Keratinocyte (primary cell): ENCODE results near the gene BNIP2. TPM values are rescaled to one million over a fixed set of nuclear protein-coding genes. Genes with fewer than 3 reads are reported as not detected.

Experiments
- DNase-seq: peaks from one replicate; pipeline ENCODE4 v3.0.0-alpha.2; 2011; ENCODE audit warnings: low read depth, missing footprints, low spot score
- FAIRE-seq: peaks from 2 replicates; lab custom pipeline; 2011; peaks lifted over from hg19 to GRCh38; lab: Jason Lieb, UNC
- H2AFZ ChIP-seq: 2 replicates; pipeline ENCODE4 v1.6.0; 2012; ENCODE audit warnings: low read length, control low read depth, inconsistent platforms; ENCODE audit not compliant: control insufficient read depth
- H3K27ac ChIP-seq: 2 replicates; pipeline ENCODE4 v1.5.1; 2011; ENCODE audit warnings: low read length; ENCODE audit not compliant: control insufficient read depth, insufficient read depth
- H3K27me3 ChIP-seq: 3 replicates; pipeline ENCODE4 v1.6.0; 2011; ENCODE audit warnings: low read length; ENCODE audit not compliant: control insufficient read depth, insufficient read depth; ENCODE audit errors: extremely low read depth
- H3K36me3 ChIP-seq, 2 experiments: 2 replicates in 1 of 2; 3 replicates in 1 of 2; pipeline ENCODE4 v1.5.1; 2011; ENCODE audit warnings: low read length in 2 of 2, mild to moderate bottlenecking in 1 of 2; ENCODE audit not compliant: control insufficient read depth in 2 of 2, insufficient read depth in 2 of 2; ENCODE audit errors: extremely low read depth in 1 of 2
- H3K4me1 ChIP-seq: 3 replicates; pipeline ENCODE4 v1.5.1; 2011; ENCODE audit warnings: low read length; ENCODE audit not compliant: control insufficient read depth, insufficient read depth; ENCODE audit errors: extremely low read depth
- H3K4me2 ChIP-seq: 3 replicates; pipeline ENCODE4 v1.6.0; 2011; ENCODE audit warnings: low read depth, low read length; ENCODE audit not compliant: control insufficient read depth, insufficient read depth; ENCODE audit errors: extremely low read depth
- H3K4me3 ChIP-seq, 3 experiments: fragments of 200-600 bp in 1 of 3; sonication (generic) in 1 of 3; 2 replicates in 2 of 3; 3 replicates in 1 of 3; pipeline ENCODE4 v1.5.1; 2011 to 2016; ENCODE audit warnings: low read length in 3 of 3, mild to moderate bottlenecking in 3 of 3, control low read depth in 2 of 3, inconsistent platforms in 1 of 3, low read depth in 1 of 3, mixed read lengths in 1 of 3, mixed run types in 1 of 3, moderate library complexity in 1 of 3; ENCODE audit not compliant: control insufficient read depth in 2 of 3, insufficient read depth in 2 of 3; ENCODE audit errors: extremely low read depth in 1 of 3
- H3K79me2 ChIP-seq: 2 replicates; pipeline ENCODE4 v1.6.0; 2012; ENCODE audit warnings: low read length; ENCODE audit not compliant: control insufficient read depth, insufficient read depth
- H3K9ac ChIP-seq: 3 replicates; pipeline ENCODE4 v1.6.0; 2011; ENCODE audit warnings: low read length; ENCODE audit not compliant: control insufficient read depth, insufficient read depth; ENCODE audit errors: extremely low read depth
- H3K9me1 ChIP-seq: 3 replicates; pipeline ENCODE4 v1.6.0; 2011; ENCODE audit warnings: low read length; ENCODE audit not compliant: control insufficient read depth, insufficient read depth; ENCODE audit errors: extremely low read depth
- H3K9me3 ChIP-seq: 2 replicates; pipeline ENCODE4 v1.5.1; 2012; ENCODE audit warnings: low read depth, low read length; ENCODE audit not compliant: control insufficient read depth
- H4K20me1 ChIP-seq: 3 replicates; pipeline ENCODE4 v1.6.0; 2011; ENCODE audit warnings: low read length; ENCODE audit not compliant: control insufficient read depth, insufficient read depth; ENCODE audit errors: extremely low read depth
- EZH2 ChIP-seq: IDR thresholded peaks from one replicate; pipeline ENCODE4 v1.6.1; 2012; ENCODE audit warnings: inconsistent platforms, mild to moderate bottlenecking, low read length, moderate library complexity
- dilution Hi-C: fragments of 300-500 bp; cut with MboI; formaldehyde crosslinking; loops from one replicate; pipeline ENCODE4 v1.7.0; 2020; ENCODE audit warnings: low sequenced_read_pairs; ENCODE audit not compliant: extremely low pct_ligation_motif_present
- polyA plus RNA-seq, 5 experiments: library from polyadenylated mRNA; depleted of rRNA in 3 of 5; stranded (reverse) in 3 of 5; stranded (forward) in 1 of 5; unstranded in 1 of 5; fragments of >200 nt; gene quantifications; 1 replicate in 1 of 5; 2 replicates in 3 of 5; 3 replicates in 1 of 5; pipeline versions ENCODE4 v1.2.1 to v1.2.3, GENCODE V29; 2011 to 2012; ENCODE audit warnings: missing spikeins in 2 of 5, low read depth in 1 of 5, low replicate concordance in 1 of 5
- TF ChIP-seq, protein P1 (sequence below), 3 experiments: IDR thresholded peaks in 1 of 3; conservative IDR thresholded peaks in 1 of 3; optimal IDR thresholded peaks in 1 of 3; 2 replicates in 2 of 3; 3 replicates in 1 of 3; pipeline versions ENCODE3 to v1.5.1; 2011; ENCODE audit warnings: low read length in 3 of 3, mild to moderate bottlenecking in 3 of 3, moderate library complexity in 2 of 3, control low read depth in 1 of 3, inconsistent platforms in 1 of 3; ENCODE audit not compliant: insufficient read depth in 2 of 3; ENCODE audit errors: extremely low read depth in 1 of 3

Gene BNIP2
- polyA plus RNA-seq, 1 donor (not counting 4 experiments of a cell fraction or from before 2014, with no cell fraction given), result 57.4 TPM

DNA sequence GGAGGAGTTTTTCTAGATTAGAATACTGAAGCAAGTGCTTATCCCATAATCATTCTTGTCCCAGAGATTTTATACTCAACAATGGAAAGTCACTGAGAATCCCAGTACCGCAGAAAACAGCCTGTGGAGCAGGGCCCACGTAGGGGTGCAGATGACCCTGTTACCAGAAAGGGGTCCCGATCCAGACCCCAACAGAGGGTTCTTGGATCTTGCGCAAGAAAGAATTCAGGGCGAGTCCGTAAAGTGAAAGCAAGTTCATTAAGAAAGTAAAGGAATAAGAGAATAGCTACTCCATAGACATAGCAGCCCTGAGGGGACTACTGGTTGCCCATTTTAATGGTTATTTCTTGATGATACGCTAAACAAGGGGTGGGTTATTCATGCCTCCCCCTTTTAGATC lies 75.0 kb downstream of the BNIP2 start:
- no peaks in the 10 kb centered on the region for H3K9me3 ChIP-seq
- H3K9me1 ChIP-seq, result no peaks in the 10 kb centered on the region
- dilution Hi-C loops, result no loop called here
- peaks cover 10% of the 10 kb centered on the region for H3K27me3 ChIP-seq
- no peak overlapping the region for H3K9ac ChIP-seq
- DNase-seq (no peak), FAIRE-seq (no peak)
- H2AFZ ChIP-seq, result no peak overlapping the region
- no peaks in the 10 kb centered on the region for H4K20me1 ChIP-seq
- H3K36me3 ChIP-seq, result no peaks in the 10 kb centered on the region
- no peaks in the 10 kb centered on the region for H3K4me1 ChIP-seq
- H3K4me2 ChIP-seq, result no peak overlapping the region
- H3K4me3 ChIP-seq, result no peak overlapping the region
- no peak overlapping the region for H3K27ac ChIP-seq
- H3K79me2 ChIP-seq, result no peaks in the 10 kb centered on the region
- TF ChIP-seq, protein P1, sequence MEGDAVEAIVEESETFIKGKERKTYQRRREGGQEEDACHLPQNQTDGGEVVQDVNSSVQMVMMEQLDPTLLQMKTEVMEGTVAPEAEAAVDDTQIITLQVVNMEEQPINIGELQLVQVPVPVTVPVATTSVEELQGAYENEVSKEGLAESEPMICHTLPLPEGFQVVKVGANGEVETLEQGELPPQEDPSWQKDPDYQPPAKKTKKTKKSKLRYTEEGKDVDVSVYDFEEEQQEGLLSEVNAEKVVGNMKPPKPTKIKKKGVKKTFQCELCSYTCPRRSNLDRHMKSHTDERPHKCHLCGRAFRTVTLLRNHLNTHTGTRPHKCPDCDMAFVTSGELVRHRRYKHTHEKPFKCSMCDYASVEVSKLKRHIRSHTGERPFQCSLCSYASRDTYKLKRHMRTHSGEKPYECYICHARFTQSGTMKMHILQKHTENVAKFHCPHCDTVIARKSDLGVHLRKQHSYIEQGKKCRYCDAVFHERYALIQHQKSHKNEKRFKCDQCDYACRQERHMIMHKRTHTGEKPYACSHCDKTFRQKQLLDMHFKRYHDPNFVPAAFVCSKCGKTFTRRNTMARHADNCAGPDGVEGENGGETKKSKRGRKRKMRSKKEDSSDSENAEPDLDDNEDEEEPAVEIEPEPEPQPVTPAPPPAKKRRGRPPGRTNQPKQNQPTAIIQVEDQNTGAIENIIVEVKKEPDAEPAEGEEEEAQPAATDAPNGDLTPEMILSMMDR (optimal IDR thresholded peaks at IDR 0.05 in 1 of 3, IDR thresholded peaks at IDR 0.05 in 1 of 3, conservative IDR thresholded peaks at IDR 0.05 in 1 of 3; ENCODE audit: extremely low read depth in 1 of 3, insufficient read depth in 2 of 3, low read length in 3 of 3), result no peak
- TF ChIP-seq EZH2, result no peak

DNA sequence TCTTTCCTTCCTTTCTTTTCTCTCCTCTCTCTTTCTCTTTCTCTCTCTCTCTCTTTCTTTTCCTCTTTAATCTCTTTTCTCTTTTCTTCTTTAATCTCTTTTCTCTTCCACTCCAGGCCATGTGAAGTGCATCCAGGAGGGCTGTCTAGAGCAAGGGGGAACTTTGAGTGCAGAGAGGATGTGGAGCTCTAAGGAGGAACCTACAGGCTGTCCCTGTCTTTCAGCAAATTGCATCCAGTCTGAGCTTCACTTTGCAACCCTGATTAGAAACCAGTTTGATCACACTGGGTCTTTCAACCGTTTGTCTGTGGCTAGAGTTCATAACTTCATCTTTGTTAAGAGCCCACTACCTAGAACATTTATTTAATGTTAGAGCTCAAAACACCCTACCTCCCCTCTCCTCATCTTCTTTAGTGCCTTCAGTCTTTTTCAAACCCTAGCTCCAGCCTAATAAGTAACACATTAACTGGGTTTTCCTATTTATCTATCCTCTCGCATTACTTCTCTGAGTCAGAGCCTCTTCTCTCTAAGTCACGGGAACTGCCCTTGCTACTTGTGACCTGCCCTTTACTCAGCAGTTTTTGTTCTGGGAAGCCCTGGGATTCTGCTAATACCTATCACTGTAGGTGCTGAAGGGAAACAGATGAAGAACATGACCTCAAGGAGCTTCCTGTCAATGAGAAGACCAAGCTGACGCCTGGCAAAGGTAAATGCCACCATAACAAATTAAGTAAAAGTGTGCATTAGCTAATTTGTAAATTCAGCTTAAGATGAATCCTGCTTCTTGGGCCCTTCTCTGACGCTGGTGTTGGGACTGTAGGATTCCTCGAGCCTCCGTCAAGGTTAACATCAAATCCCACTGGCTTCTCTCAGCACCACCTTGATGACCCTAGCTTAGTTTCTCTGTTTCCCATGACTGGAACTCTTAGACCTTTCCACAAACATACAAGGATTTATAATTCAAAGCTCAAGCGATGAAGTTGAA lies 77.6 kb downstream of the BNIP2 start, which contains the start of gene GCNT3:
TSS of gene GCNT3 (plus strand) at position 508 of the 985 bp plus-strand sequence. CDS start 6,456 bp downstream, outside the sequence.
- Histone ChIP-seq H3K27ac (no peak within 1 kb of the TSS), H3K27me3 (peaks cover 4% of the 10 kb centered on the region), H2AFZ (no peak within 1 kb of the TSS), H4K20me1 (no peaks in the 10 kb centered on the region), H3K36me3 (no peaks in the 10 kb centered on the region), H3K9me3 (no peaks in the 10 kb centered on the region), H3K4me2 (no peak within 1 kb of the TSS), H3K9ac (no peak within 1 kb of the TSS), H3K9me1 (no peaks in the 10 kb centered on the region), H3K4me3 (no peak within 1 kb of the TSS), H3K79me2 (no peaks in the 10 kb centered on the region), H3K4me1 (no peaks in the 10 kb centered on the region)
- dilution Hi-C loops, result no loop called here
- TF ChIP-seq, protein P1 (optimal IDR thresholded peaks at IDR 0.05 in 1 of 3, IDR thresholded peaks at IDR 0.05 in 1 of 3, conservative IDR thresholded peaks at IDR 0.05 in 1 of 3; ENCODE audit: extremely low read depth in 1 of 3, insufficient read depth in 2 of 3, low read length in 3 of 3), result no peak
- no peak for TF ChIP-seq EZH2
- FAIRE-seq (no peak), DNase-seq (no peak)
